Neural cell (in vitro differentiated cells): Measurements from ENCODE around the gene MEGF9. TPM values are rescaled to one million over a fixed set of nuclear protein-coding genes. Genes with fewer than 3 reads are reported as not detected.

Source experiments
- H2AFZ ChIP-seq: fragments of 200-600, 300-800 bp; sonication (generic), shearing (Covaris generic); 2 replicates; pipeline ENCODE4 v1.6.0; 2014; ENCODE audit warnings: low read depth, mild to moderate bottlenecking, antibody characterized with exemption, low read length, moderate library complexity
- H3F3A ChIP-seq: fragments of 200-600 bp; shearing (Covaris generic); 2 replicates; pipeline ENCODE4 v1.6.1; 2016; ENCODE audit warnings: mild to moderate bottlenecking, moderate library complexity, mixed read lengths, antibody characterized with exemption, low read length; ENCODE audit not compliant: insufficient read depth, poor library complexity, severe bottlenecking
- H3K27ac ChIP-seq: fragments of 200-600, 300-800 bp; sonication (generic), shearing (Covaris generic); 2 replicates; pipeline ENCODE4 v1.5.1; 2014; ENCODE audit warnings: mild to moderate bottlenecking, low read length, moderate library complexity
- H3K27me3 ChIP-seq: fragments of 300-800, 200-600 bp; sonication (generic), shearing (Covaris generic); 2 replicates; pipeline ENCODE4 v1.6.0; 2014; ENCODE audit warnings: mild to moderate bottlenecking, low read depth, low read length, moderate library complexity; ENCODE audit not compliant: insufficient read depth
- H3K36me3 ChIP-seq: fragments of 300-800, 200-600 bp; sonication (generic), shearing (Covaris generic); 2 replicates; pipeline ENCODE4 v1.5.1; 2014; ENCODE audit warnings: mild to moderate bottlenecking, antibody characterized with exemption, low read length, moderate library complexity; ENCODE audit not compliant: insufficient read depth
- H3K4me2 ChIP-seq: fragments of 300-800, 200-600 bp; sonication (generic), shearing (Covaris generic); 2 replicates; pipeline ENCODE4 v1.6.0; 2014; ENCODE audit warnings: mild to moderate bottlenecking, low read length
- H3K4me3 ChIP-seq: fragments of 300-800, 200-600 bp; sonication (generic), shearing (Covaris generic); 2 replicates; pipeline ENCODE4 v1.5.1; 2014; ENCODE audit warnings: mild to moderate bottlenecking, low read length, moderate library complexity
- H3K79me2 ChIP-seq: fragments of 200-600 bp; shearing (Covaris generic); replicated peaks from 2 replicates; pipeline ENCODE4 v1.6.0; 2014; ENCODE audit warnings: mild to moderate bottlenecking, low read length, moderate library complexity; ENCODE audit not compliant: insufficient read depth
- H3K9ac ChIP-seq: fragments of 300-800, 200-600 bp; sonication (generic), shearing (Covaris generic); 2 replicates; pipeline ENCODE4 v1.6.1; 2016; ENCODE audit warnings: mild to moderate bottlenecking, low read length, mixed read lengths
- H3K9me2 ChIP-seq: fragments of 200-600 bp; shearing (Covaris generic); 2 replicates; pipeline ENCODE4 v1.6.1; 2016; ENCODE audit warnings: mild to moderate bottlenecking, low read length, mixed read lengths; ENCODE audit not compliant: insufficient read depth
- H3K9me3 ChIP-seq: fragments of 200-600, 300-800 bp; sonication (generic), shearing (Covaris generic); 2 replicates; pipeline ENCODE4 v1.6.1; 2016; ENCODE audit warnings: mild to moderate bottlenecking, mixed run types, low read length, moderate library complexity, mixed read lengths
- H4K20me1 ChIP-seq: fragments of 200-600 bp; shearing (Covaris generic); 2 replicates; pipeline ENCODE4 v1.6.1; 2016; ENCODE audit warnings: mild to moderate bottlenecking, mixed run types; ENCODE audit not compliant: insufficient read depth
- CTCF ChIP-seq: fragments of 450-650 bp; IDR thresholded peaks from 2 replicates; pipeline ENCODE4 v1.5.1; 2014; ENCODE audit warnings: antibody characterized with exemption, mild to moderate bottlenecking, moderate library complexity; ENCODE audit not compliant: poor library complexity, severe bottlenecking
- EP300 ChIP-seq: fragments of 450-650 bp; conservative IDR thresholded peaks from 2 replicates; pipeline ENCODE4 v1.6.1; 2014; ENCODE audit warnings: antibody characterized with exemption, mild to moderate bottlenecking, moderate library complexity; ENCODE audit not compliant: poor library complexity, severe bottlenecking
- EZH2 ChIP-seq: fragments of 200-600, 300-800 bp; shearing (Covaris generic), sonication (generic); IDR thresholded peaks from 2 replicates; pipeline ENCODE4 v1.6.1; 2014; ENCODE audit warnings: antibody characterized with exemption, low read length, borderline replicate concordance, mild to moderate bottlenecking; ENCODE audit not compliant: insufficient read depth, poor library complexity, severe bottlenecking
- MXI1 ChIP-seq: fragments of 450-650 bp; conservative IDR thresholded peaks from 2 replicates; pipeline ENCODE4 v1.6.1; 2014; ENCODE audit warnings: antibody characterized with exemption, mild to moderate bottlenecking; ENCODE audit not compliant: poor library complexity, severe bottlenecking
- POLR2AphosphoS5 ChIP-seq: IDR thresholded peaks from 2 replicates; pipeline ENCODE4 v1.6.1; 2012
- RAD21 ChIP-seq: fragments of 450-650 bp; conservative IDR thresholded peaks from 2 replicates; pipeline ENCODE4 v1.6.1; 2014; ENCODE audit warnings: antibody characterized with exemption, mild to moderate bottlenecking, moderate library complexity
- REST ChIP-seq: IDR thresholded peaks from 2 replicates; pipeline ENCODE4 v1.6.1; 2012; ENCODE audit warnings: borderline replicate concordance
- SMC3 ChIP-seq: fragments of 450-650 bp; conservative IDR thresholded peaks from 2 replicates; pipeline ENCODE4 v1.6.1; 2014; ENCODE audit warnings: antibody characterized with exemption, mild to moderate bottlenecking, moderate library complexity; ENCODE audit not compliant: poor library complexity
- TAF1 ChIP-seq: IDR thresholded peaks from 2 replicates; pipeline ENCODE4 v1.6.1; 2012; ENCODE audit warnings: low read depth
- polyA plus RNA-seq: library from polyadenylated mRNA; depleted of rRNA; stranded (reverse); fragments of >200 nt; gene quantifications from 2 replicates; pipeline ENCODE4 v1.2.3, GENCODE V29; 2014

Gene MEGF9
- polyA plus RNA-seq, 1 donor from 2014 or later = 35.0 TPM

- H3K9ac ChIP-seq = no peak overlapping the region
- no peak overlapping the region for H3K4me2 ChIP-seq
- H3K27me3 ChIP-seq = no peaks in the 10 kb centered on the region
- no peak overlapping the region for H2AFZ ChIP-seq
- no peak overlapping the region for H3K27ac ChIP-seq
- no peaks in the 10 kb centered on the region for H3F3A ChIP-seq
- H3K4me3 ChIP-seq = no peak overlapping the region
- no peaks in the 10 kb centered on the region for H3K79me2 ChIP-seq
- no peak for TF ChIP-seq EZH2
- TF ChIP-seq EP300 = no peak
- TF ChIP-seq REST = no peak
- TF ChIP-seq TAF1 = no peak
- no peak for TF ChIP-seq POLR2AphosphoS5
- TF ChIP-seq RAD21 = no peak
- no peak for TF ChIP-seq SMC3
- no peak for TF ChIP-seq CTCF
- no peak for TF ChIP-seq MXI1
- H3K9me2 ChIP-seq = no peaks in the 10 kb centered on the region
- no peaks in the 10 kb centered on the region for H3K36me3 ChIP-seq
- no peaks in the 10 kb centered on the region for H4K20me1 ChIP-seq
- H3K9me3 ChIP-seq = no peaks in the 10 kb centered on the region
Measured at GRCh38 chr9:120729791-120730241, 15.5 kb upstream of the MEGF9 start.

GRCh38 chr9:120726484-120726883 is 12.2 kb upstream of the MEGF9 start:
- Histone ChIP-seq H4K20me1 (no peaks in the 10 kb centered on the region), H3K4me3 (no peak overlapping the region), H3K27ac (no peak overlapping the region), H3F3A (no peaks in the 10 kb centered on the region), H3K9me2 (no peaks in the 10 kb centered on the region), H3K79me2 (no peaks in the 10 kb centered on the region), H3K9ac (no peak overlapping the region), H3K27me3 (no peaks in the 10 kb centered on the region), H2AFZ (no peak overlapping the region), H3K4me2 (no peak overlapping the region), H3K36me3 (no peaks in the 10 kb centered on the region), H3K9me3 (no peaks in the 10 kb centered on the region)
- TF ChIP-seq EP300 (no peak), POLR2AphosphoS5 (no peak), TAF1 (no peak), CTCF (no peak), RAD21 (no peak), REST (no peak)
